ENCODE results near the gene AKT3.

AKT3 gene

GRCh38 chr1:243725846-243726245, 124.2 kb downstream of the AKT3 start:
- Histone ChIP-seq H4K20me1 (ENCODE audit: insufficient read depth, low read length, poor library complexity, severe bottlenecking) (no peaks in the 10 kb centered on the region), H3K4me2 (ENCODE audit: low read depth, low read length, poor library complexity, severe bottlenecking) (no peak overlapping the region), H3K9ac (ENCODE audit: low read depth, low read length, poor library complexity, severe bottlenecking) (no peak overlapping the region), H3K9me2 (replicated peaks; ENCODE audit: low read depth, low read length) (no peaks in the 10 kb centered on the region), H3K36me3 (ENCODE audit: insufficient read depth, low read length) (no peaks in the 10 kb centered on the region), H3K4me3 (ENCODE audit: low read length, poor library complexity, severe bottlenecking) (no peak overlapping the region), H3K4me1 (ENCODE audit: insufficient read depth, low read length, poor library complexity, severe bottlenecking) (no peaks in the 10 kb centered on the region), H3F3A (ENCODE audit: low read depth) (no peaks in the 10 kb centered on the region), H3K9me3 (ENCODE audit: insufficient read depth, low read depth, low read length) (no peaks in the 10 kb centered on the region), H3K27me3 (ENCODE audit: insufficient read depth, low read length, poor library complexity, severe bottlenecking) (no peaks in the 10 kb centered on the region), H3K79me2 (ENCODE audit: insufficient read depth, low read length) (no peaks in the 10 kb centered on the region), H2AFZ (ENCODE audit: low read length) (no peak overlapping the region)
- TF ChIP-seq CTCF (conservative IDR thresholded peaks at IDR 0.05; ENCODE audit: low read length) (no peak), EZH2phosphoT487 (IDR thresholded peaks at IDR 0.05; ENCODE audit: borderline replicate concordance) (no peak)

- Histone ChIP-seq H3K27me3 (ENCODE audit: insufficient read depth, low read length, poor library complexity, severe bottlenecking) (no peaks in the 10 kb centered on the region), H4K20me1 (ENCODE audit: insufficient read depth, low read length, poor library complexity, severe bottlenecking) (no peaks in the 10 kb centered on the region), H3K9me2 (replicated peaks; ENCODE audit: low read depth, low read length) (no peaks in the 10 kb centered on the region), H3K36me3 (ENCODE audit: insufficient read depth, low read length) (no peaks in the 10 kb centered on the region), H2AFZ (ENCODE audit: low read length) (no peak overlapping the region), H3K4me2 (ENCODE audit: low read depth, low read length, poor library complexity, severe bottlenecking) (no peak overlapping the region), H3K4me1 (ENCODE audit: insufficient read depth, low read length, poor library complexity, severe bottlenecking) (no peaks in the 10 kb centered on the region), H3K9me3 (ENCODE audit: insufficient read depth, low read depth, low read length) (no peaks in the 10 kb centered on the region), H3K9ac (ENCODE audit: low read depth, low read length, poor library complexity, severe bottlenecking) (no peak overlapping the region), H3K4me3 (ENCODE audit: low read length, poor library complexity, severe bottlenecking) (no peak overlapping the region), H3F3A (ENCODE audit: low read depth) (no peaks in the 10 kb centered on the region), H3K79me2 (ENCODE audit: insufficient read depth, low read length) (no peaks in the 10 kb centered on the region)
- no peak for TF ChIP-seq EZH2phosphoT487 (IDR thresholded peaks at IDR 0.05; ENCODE audit: borderline replicate concordance)
- TF ChIP-seq CTCF (conservative IDR thresholded peaks at IDR 0.05; ENCODE audit: low read length): no peak
These were observed 125.0 kb downstream of the AKT3 start for GRCh38 chr1:243725075-243725474.

GRCh38 chr1:243723458-243724043, 126.5 kb downstream of the AKT3 start:
- Histone ChIP-seq H3K4me2 (ENCODE audit: low read depth, low read length, poor library complexity, severe bottlenecking) (no peak overlapping the region), H3K9me2 (replicated peaks; ENCODE audit: low read depth, low read length) (no peaks in the 10 kb centered on the region), H4K20me1 (ENCODE audit: insufficient read depth, low read length, poor library complexity, severe bottlenecking) (no peaks in the 10 kb centered on the region), H3K4me3 (ENCODE audit: low read length, poor library complexity, severe bottlenecking) (no peak overlapping the region), H3K9me3 (ENCODE audit: insufficient read depth, low read depth, low read length) (no peaks in the 10 kb centered on the region), H3K36me3 (ENCODE audit: insufficient read depth, low read length) (no peaks in the 10 kb centered on the region), H2AFZ (ENCODE audit: low read length) (no peak overlapping the region), H3K27me3 (ENCODE audit: insufficient read depth, low read length, poor library complexity, severe bottlenecking) (no peaks in the 10 kb centered on the region), H3K79me2 (ENCODE audit: insufficient read depth, low read length) (no peaks in the 10 kb centered on the region), H3K4me1 (ENCODE audit: insufficient read depth, low read length, poor library complexity, severe bottlenecking) (no peaks in the 10 kb centered on the region), H3F3A (ENCODE audit: low read depth) (no peaks in the 10 kb centered on the region), H3K9ac (ENCODE audit: low read depth, low read length, poor library complexity, severe bottlenecking) (no peak overlapping the region)
- TF ChIP-seq EZH2phosphoT487 (IDR thresholded peaks at IDR 0.05; ENCODE audit: borderline replicate concordance): no peak
- no peak for TF ChIP-seq CTCF (conservative IDR thresholded peaks at IDR 0.05; ENCODE audit: low read length)
